Ecto neural progenitor cell (in vitro differentiated cells): ENCODE results near the gene PPM1E.
"Not testable (repeated sequence)": the region's sequence is repeated elsewhere in the genome, so short reads cannot be mapped to it uniquely, and the experiment has no call there.

Source experiments
- DNase-seq: peaks from one replicate; pipeline ENCODE4 v3.0.0-alpha.2; 2018; ENCODE audit warnings: low spot score

PPM1E gene

DNA sequence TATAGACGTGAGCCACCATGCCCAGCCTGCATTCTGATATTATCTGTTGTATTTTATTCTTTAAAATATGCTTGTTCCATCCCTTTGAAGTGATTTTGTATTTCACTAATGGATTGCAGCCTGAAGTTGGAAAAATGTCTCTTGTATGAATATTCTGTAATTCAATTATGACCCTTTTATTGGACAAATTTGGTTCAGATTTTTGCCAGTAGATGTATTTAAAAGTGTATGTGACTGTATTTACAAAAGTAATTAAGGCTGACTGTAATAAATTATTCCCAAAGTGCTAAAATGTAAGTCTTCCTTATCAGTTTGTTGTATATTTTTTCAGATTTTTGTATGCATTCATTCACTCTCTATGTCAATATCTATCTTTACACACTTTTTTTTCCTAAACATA is 23.8 kb downstream of the PPM1E start:
- no peak for DNase-seq

DNA sequence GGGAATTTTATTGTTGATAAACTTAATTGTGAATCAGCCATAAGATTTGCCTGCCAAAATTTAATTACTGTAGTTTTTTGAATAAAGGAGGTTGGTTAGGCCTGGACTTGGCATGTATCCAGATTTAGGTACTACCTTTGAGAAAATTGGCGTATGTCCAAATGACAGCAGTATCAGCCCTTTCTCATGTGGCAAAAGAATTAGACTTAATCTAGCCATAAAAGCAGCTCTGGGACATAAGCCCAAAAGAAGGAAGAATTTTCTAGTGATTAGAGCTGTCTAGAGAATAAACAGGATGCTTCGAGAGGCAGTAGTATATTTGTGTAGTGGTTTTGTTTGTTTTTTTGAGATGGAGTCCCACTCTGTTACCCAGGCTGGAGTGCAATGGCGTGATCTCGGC is 27.7 kb downstream of the PPM1E start:
- DNase-seq, result no peak

DNA sequence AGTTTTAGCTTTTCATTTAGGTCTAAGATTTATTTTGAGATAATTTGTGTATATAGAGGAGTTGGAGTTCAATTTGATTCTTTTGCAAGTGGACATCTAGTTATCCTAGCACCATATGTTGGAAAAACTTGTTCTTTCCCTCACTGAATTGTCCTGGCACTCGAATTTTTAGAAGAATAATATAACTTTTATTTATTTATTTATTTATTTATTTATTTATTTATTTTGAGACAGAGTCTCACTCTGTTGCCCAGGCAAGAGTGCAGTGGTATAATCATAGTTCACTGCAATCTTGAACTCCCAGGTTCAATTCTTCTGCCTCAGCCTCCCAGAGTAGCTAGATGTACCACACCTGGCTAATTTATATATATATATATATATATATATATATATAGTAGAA is 29.4 kb downstream of the PPM1E start:
- DNase-seq, result no peak

DNA sequence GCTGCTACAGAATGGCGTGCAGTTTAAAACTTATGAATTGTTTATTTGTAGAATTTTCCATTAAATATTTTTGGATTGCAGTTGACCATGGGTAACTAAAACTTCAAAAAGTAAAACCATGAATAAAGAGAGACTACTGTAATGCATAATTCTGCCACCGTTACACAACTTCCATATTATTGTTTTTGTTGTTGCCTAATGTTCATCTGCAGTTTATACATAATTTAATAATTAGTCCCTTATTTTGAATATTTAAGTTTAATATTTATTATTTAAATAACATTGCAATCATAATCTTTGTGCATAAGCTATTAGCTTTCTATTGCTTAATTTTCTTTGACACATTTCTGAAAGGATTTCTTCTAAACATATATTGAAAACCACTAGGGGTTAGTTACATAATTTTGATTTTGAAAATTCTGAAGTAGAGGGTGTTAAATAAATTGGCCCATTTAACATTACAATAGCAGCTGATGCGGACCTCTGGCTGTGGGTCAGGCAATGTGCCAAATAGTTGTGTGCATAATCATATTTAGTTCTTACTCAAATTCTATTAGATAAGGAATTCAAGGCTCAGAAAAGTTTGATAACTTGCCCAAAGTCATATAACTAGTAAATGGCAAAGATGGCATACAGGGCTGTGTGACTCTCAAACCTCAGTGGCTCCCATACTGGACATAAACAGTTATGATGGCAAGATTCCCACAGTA is 31.1 kb downstream of the PPM1E start:
- DNase-seq, result no peak

DNA sequence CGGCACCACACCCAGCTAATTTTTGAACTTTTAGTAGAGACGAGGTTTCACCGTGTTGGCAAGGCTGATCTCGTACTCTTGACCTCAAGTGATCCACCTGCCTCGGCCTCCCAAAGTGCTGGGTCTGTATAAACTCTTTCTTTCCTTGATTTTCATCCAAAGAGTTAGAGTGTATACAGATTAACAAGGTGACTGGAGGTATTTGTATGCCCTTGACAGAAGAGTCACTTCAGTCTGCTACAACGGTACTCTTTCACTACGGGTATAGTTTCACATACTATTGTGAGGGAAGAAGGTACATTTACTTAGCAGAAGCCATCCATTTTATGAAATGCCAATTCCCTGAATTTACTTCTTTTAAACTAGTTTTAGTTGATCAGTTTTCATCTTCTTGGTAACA is 32.5 kb downstream of the PPM1E start:
- no peak for DNase-seq

DNA sequence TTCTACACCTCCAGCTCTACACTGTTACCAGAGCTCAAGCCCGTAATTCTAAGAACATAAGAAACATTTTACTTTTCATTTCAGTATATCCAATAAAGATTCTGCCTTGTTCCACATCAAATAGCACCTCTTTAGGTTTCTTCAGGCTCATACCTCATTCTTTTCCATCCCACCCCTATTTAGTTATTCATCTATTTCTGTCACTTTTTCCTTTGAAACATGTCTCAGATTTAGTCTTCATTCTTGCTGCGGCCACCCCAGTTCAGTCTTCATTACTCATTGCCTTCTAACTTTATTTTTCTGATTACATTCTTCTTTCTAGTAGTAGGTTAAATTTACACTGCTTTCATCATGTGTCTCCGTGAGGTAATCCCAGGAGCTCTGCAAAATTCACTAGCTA is 33.5 kb downstream of the PPM1E start:
- DNase-seq, result no peak

DNA sequence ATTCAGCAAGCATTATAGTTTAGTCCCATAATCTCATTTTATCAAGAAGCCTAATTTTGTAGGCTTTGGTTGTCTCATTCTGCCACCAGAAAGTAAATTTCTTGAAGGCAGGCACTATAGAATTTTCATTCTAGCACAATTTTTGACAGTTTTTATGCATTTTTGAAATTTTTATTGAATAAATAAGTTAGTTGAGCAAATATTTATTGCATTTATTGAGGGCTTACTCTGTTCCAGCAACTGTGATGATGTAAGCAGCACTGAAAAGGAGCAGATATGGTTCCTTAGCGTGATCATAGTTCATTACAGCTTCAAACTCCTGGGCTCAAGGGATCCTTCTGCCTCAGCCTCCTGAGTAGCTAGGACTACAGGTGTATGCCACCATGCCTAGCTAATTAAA is 34.2 kb downstream of the PPM1E start:
- DNase-seq, result no peak

DNA sequence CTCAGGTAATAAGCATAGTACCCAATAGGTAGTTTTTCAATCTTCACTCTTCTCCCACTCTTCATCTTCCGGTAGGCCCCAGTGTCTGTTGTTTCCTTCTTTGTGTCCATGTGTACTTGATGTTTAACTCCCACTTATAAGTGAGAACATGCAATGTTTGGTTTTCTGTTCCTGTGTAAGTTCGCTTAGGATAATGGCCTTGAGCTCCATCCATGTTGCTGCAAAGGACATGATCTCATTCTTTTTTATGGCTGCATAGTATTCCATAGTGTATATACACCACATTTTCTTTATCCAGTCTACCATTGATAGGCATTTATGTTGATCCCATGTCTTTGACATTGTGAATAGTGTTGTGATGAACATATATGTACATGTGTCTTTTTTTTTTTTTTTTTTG is 38.9 kb downstream of the PPM1E start:
- DNase-seq, result not testable (repeated sequence)

DNA sequence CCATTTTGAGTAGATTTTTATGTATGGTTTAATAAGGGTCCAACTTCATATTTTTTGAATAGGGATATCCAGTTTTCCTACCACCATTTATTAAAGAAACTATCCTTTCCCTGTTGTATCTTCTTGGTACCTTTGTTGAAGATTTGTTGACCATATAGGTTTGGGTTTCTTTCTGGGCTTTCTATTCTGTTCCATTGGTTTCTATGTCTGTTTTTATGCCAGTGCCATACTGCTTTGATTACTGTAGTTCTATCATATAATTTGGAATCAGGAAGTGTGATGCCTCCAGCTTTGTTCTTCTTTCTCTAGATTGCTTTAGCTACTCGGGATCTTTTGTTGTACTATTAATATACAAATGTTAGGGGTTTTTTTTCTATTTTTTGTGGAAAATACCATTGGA is 46.5 kb downstream of the PPM1E start:
- DNase-seq, result no peak

DNA sequence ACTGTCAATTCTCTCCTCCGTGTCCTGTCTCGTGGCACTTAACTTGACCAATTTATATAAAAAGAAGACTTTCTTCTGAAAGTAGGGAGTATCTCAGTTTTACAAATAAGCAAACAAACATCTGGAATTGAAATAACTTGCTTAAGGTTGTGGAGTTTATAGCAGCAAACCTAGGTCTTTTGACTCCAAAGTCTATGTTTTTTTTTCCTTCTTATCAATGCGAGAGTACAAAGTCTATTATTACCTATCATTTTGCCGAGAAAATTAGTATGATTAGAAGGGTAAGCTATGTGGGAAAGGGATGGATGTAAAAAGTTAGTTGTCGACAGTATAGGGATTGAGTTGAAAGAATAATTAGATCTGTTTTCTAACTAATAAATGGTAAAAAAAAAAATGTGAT is 50.4 kb downstream of the PPM1E start:
- DNase-seq, result no peak

DNA sequence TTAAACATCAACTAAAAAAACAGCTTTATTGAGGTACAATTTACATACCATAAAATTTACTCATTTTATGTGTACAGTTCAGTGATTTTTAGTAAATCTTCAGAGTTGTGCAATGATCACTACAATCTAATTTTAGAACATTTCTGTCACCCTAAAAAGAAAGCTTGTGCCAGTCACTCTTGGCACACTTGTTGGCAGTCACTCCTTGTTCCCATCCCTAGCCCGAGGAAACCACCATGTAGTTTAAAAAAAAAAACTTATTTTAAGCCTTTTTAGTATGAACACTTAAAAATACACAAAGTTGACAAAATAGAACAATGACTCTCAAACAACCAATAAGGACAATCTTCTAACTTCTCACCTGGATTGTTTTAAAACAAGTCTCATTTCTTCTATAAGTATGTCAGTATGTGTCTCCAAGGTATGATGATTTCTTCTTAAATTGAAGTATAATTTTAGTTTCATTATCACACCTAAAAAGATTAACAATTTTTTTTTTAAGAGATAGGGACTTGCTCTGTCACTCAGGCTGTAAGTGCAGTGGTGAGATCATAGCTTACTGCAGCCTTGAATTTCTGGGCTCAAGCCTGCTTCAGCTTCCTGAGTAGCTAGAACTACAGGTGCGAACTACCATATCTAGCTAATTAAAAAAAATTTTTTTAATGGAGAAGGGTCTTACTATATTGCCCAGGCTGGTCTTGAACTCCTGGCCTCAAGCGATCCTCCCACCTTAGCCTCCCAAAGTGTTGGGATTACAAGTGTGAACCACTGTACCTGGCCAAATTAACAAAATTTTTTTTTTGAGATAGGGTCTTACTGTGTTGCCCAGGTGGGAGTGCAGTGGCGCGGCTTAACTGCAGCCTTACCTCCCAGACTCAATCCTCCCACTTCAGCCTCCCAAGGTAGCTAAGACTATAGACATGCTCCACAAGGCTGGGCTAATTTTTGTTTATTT is 53.2 kb downstream of the PPM1E start:
- DNase-seq, result no peak

DNA sequence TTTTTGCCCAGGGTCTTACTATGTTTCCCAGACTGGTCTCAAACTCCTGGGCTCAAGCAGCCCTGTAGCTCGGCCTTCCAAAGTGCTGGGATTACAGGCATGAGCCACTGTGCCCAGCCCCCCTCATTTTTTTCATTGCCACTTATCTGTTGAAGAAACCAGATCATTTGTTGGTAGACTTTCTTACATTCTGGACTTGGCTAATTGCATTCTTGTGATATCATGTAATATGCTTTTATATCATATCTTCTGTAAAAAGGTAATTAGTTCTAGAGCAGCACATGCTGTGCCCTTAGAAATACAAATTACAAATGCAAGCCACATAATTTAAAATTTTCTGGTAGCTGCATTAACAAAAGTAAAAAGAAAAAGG is 53.9 kb downstream of the PPM1E start:
- no peak for DNase-seq

DNA sequence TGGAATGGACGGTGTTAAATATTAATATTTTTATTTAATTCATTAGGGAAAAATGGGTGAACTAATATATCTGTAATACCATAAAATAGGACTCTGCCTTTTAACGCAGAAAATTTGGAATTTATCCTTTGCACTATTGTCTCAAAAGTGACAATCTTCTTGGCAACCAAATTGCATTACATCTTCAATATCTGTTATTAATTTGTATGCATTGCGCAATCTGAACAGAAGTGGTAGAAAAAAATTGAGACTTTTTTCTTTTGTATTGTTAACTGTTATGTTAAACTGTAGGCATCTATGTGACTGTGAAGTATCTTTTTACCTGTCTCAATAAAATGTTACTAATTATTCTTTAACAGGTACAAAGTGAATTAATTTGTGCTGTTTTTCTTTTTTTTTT is 55.6 kb downstream of the PPM1E start:
- DNase-seq, result no peak

DNA sequence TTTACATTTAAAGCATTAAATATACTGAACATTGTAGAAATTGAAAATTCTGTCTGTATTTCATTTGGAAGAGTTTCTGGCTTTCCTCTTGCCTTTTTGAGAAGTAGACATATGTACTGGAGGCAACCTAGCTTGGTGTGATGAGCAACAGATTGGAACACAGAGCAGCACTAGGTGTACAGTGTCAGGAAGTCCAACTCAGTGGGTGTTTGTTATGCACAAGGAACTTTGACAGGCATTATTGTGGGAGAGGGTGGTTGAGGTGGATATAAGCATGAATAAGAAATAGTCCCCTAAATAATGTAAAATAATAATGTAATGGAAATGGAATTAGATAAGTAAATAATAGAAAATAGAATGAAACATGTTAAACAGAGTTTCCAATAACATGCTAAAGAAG is 58.1 kb downstream of the PPM1E start:
- no peak for DNase-seq

DNA sequence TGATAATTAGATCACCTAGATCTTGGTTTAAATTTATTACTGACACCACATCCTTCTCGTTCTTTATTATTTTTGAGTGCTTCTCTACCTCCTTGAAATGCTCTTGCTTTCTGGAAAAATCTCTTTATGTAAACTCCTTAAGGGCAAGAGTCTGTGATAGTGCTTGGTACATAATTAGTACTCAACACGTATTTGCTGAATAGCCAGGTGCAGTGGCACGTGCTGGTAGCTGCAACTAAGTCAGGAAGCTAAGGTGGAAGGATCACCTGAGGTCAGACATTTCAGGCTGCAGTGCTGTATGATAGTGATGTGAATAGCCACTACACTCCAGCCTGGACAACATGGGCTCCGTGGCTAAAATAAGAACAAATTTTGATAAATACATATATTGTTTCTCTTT is 63.0 kb downstream of the PPM1E start:
- DNase-seq, result no peak

DNA sequence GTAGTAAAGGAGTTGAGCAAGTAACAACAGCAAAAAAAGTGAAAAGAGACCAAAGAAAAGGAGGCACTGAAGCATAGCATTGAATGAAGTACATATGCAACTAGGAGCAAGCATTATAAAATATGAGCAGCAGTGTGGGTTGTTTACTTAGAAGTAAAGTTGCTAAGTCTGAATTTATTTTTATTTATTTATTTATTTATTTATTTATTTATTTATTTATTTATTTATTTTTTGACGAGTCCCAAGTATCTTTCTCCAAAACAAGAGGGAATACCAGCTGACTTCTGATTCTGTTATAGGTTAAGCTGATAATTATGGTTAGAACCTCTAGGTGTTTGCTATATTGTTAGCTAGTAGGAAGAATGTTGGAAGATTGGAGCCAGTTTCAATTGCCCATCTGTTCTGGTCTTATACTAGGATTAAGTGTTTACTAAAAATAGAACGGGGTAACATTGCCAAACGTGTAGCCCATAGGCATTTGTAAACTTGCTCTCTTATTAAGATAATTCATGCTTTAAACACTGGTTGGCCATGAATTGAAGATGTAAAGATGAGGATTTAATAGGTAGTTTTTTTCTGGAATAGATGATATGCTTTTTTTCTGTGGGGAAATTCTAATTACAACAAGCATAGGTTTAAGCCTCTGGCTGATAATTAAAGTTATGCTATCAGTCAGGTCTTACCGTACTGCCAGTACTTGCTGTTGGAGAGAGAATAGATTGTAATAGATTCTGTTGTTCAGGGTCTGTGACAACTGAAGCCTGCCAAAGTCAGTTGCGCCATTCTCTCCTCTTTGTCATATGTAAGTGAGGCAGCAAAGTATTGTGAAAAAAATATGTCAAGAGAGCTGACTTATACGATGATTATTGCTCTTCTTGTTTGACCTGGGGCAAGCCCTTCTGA is 66.7 kb downstream of the PPM1E start:
- no peak for DNase-seq

DNA sequence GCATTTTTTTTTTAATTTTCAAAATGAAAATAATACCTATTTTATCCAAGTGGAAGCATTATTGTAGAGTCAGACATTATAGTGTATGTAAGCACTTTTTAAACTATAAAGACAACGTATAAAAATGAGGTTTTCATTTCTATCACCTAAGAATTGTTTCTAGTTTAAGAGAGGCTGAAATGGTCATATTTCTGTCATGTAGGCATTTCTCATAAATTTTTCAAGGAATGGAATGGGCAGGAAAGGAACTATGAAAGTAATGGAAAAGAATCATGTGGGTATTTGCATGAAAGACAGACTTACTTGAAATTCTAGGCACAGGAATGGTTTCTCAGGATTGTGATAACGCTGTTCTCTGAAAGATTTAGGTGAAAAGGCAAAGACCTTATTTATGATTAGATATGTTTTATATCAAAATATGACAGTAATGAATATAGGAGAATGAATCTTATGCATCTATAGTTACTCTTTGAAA is 67.4 kb downstream of the PPM1E start:
- DNase-seq, result no peak

DNA sequence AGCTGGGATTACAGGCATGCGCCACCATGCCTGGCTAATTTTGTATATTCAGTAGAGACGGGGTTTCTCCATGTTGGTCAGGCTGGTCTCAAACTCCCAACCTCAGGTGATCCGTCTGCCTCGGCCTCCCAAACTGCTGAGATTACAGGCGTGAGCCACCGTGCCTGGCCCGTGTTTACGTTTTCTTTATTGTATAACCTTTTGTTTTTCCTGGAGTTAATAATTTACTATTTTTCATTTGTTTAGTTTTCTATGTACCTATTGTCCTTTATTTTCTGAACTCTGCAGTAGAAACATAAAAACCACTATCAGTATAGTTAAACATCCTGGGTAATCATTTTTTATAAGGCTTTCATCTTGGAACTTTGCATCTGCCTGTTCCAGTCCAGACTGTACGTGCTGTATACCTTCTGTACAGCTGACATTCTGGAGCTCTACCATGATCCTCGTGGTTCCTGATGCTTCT is 73.6 kb downstream of the PPM1E start:
- DNase-seq, result no peak

DNA sequence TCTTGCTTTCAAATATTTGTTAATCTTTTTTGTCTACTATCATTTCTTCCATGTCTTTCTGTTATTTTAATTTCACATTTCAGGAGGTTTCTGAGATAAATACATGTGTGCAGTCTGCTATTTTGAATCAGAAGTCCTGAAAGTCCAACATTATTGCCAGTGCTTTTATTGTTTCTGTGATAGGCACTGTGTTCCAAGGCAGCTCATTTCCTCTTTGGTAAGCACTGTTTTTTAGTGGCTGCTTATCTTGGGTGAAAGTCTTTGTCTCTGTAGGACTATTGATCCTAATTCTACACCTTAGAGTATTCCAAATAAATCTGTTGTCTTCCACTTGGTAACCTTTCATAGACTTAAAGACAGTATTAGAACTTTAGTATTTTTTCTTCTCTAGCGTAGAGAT is 76.1 kb downstream of the PPM1E start:
- DNase-seq, result no peak

DNA sequence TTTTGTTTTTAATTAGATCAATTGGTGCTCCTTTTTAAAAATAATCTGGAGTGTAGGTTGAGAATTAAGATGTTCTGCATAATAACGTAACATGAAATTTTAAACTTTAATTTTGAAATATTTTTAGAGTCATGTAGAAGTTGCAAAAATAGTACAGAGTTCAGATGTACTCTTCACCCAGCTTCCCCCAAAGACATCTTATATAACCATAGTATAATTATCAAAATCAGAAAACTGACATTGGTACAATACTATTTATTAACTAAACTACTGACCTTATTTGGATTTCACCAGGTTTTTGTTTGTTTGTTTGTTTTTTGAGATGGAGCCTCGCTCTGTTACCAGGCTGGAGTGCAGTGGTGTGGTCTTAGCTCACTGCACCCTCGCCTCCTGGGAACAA is 76.9 kb downstream of the PPM1E start:
- no peak for DNase-seq

DNA sequence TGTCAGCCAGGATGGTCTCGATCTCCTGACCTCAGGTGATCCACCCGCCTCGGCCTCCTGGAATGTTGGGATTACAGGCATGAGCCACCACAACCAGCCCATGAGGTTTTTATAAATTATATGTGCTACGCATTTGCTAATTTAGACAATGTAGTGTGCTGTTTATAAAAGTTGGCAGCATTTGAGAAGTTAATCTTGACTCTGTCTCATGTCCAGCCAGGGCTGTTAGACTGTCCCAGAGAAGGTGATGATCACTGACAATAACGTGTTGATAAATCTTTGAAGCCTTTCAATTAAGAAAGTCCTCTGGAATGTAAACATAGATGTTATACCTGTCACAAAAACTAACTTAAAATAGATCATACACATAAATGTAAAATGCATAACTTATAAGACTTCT is 82.0 kb downstream of the PPM1E start:
- DNase-seq, result no peak
